Measurements from ENCODE around the gene JAM3.

DNA sequence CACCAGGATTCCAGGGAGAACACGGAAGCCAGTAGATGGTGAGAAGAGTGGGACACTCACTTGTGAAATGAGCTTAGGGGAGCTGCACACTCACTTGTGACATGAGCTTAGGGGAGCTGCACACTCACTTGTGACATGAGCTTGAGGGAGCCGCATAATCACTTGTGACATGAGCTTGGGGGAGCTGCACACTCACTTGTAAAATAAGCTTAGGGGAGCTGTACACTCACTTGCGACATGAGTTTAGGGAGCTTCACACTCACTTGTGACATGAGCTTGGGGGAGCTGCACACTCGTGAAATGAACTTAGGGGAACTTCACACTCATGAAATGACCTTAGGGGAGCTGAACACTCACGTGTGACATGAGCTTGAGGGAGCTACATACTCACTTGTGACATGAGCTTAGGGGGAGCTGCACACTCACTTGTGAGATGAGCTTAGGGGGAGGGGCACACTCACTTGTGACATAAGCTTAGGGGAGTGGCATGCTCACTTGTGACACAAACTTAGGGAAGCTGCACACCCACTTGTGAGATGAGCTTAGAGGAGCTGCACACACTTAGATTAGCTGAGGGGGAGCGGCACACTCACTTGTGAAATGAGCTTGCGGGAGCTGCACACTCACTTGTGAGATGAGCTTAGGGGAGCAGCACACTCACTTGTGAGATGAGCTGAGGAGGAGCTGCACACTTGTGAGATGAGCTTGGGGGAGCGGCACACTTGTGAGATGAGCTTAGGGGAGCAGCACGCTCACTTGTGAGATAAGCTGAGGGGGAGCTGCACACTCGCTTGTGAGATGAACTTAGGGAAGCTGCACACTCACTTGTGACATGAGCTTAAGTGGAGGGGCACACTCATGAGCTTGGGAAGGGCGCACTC, 95.9 kb downstream of the JAM3 start:
- TF ChIP-seq, protein P1, sequence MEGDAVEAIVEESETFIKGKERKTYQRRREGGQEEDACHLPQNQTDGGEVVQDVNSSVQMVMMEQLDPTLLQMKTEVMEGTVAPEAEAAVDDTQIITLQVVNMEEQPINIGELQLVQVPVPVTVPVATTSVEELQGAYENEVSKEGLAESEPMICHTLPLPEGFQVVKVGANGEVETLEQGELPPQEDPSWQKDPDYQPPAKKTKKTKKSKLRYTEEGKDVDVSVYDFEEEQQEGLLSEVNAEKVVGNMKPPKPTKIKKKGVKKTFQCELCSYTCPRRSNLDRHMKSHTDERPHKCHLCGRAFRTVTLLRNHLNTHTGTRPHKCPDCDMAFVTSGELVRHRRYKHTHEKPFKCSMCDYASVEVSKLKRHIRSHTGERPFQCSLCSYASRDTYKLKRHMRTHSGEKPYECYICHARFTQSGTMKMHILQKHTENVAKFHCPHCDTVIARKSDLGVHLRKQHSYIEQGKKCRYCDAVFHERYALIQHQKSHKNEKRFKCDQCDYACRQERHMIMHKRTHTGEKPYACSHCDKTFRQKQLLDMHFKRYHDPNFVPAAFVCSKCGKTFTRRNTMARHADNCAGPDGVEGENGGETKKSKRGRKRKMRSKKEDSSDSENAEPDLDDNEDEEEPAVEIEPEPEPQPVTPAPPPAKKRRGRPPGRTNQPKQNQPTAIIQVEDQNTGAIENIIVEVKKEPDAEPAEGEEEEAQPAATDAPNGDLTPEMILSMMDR (IDR thresholded peaks at IDR 0.05) = no peak
- TF ChIP-seq POLR2A (IDR thresholded peaks at IDR 0.05) = no peak

All from breast epithelium (tissue), 3 donors.